Stimulated activated CD8-positive, alpha-beta memory T cell treated with anti-CD3 and anti-CD28 coated beads, Interleukin-2, amount 100 ng/mL, for 1 hour (primary cell): Measurements from ENCODE around the gene TAPBPL.
A peak's percentile ranks its signal among the peaks of the same experiment; 100 is the strongest.

Experiments
- DNase-seq, 2 donors: peaks; one replicate each; pipeline ENCODE4 v3.0.0-alpha.2; 2020; ENCODE audit warnings: low read depth in 2 of 2

The TAPBPL gene

GRCh38 chr12:6435961-6436715, 15.7 kb upstream of the TAPBPL start:
- no peak for DNase-seq

GRCh38 chr12:6437586-6437985, 14.3 kb upstream of the TAPBPL start:
- DNase-seq: no peak

GRCh38 chr12:6438345-6438744, 13.5 kb upstream of the TAPBPL start:
- DNase-seq: no peak

- DNase-seq: no peak
Measured at GRCh38 chr12:6440391-6440790, 11.5 kb upstream of the TAPBPL start.

GRCh38 chr12:6442836-6443235, 9.0 kb upstream of the TAPBPL start:
- no peak for DNase-seq

- DNase-seq: no peak
Measured at GRCh38 chr12:6443361-6443983, 8.4 kb upstream of the TAPBPL start.

- DNase-seq: no peak
Measured at GRCh38 chr12:6444031-6444430, 7.8 kb upstream of the TAPBPL start.

GRCh38 chr12:6444704-6445688, 6.8 kb upstream of the TAPBPL start, which contains the start of gene CD27:
CD27 (plus strand) TSS chr12:6444955; CDS start chr12:6445096, 141 bp downstream.
- no peak for DNase-seq

GRCh38 chr12:6450091-6450868, 1.6 kb upstream of the TAPBPL start:
- no peak for DNase-seq

- no peak for DNase-seq
Measured at GRCh38 chr12:6450869-6451347, 934 bp upstream of the TAPBPL start.

GRCh38 chr12:6452245-6452943, 552 bp downstream of the TAPBPL start:
- no peak for DNase-seq

- no peak for DNase-seq
Measured at GRCh38 chr12:6452944-6453630, 1.2 kb downstream of the TAPBPL start.

GRCh38 chr12:6457220-6457945, 5.5 kb downstream of the TAPBPL start:
- no peak for DNase-seq

GRCh38 chr12:6458281-6459003, 6.6 kb downstream of the TAPBPL start:
- DNase-seq: no peak

- DNase-seq: no peak
Measured at GRCh38 chr12:6459004-6459337, 7.1 kb downstream of the TAPBPL start.

- DNase-seq: no peak
Measured at GRCh38 chr12:6460751-6461371, 9.0 kb downstream of the TAPBPL start.

GRCh38 chr12:6461401-6462233, 9.8 kb downstream of the TAPBPL start:
- peak; percentile 62 for DNase-seq
